Esophagus muscularis mucosa (tissue), 4 donors: Measurements from ENCODE around the gene RWDD1. TPM values are rescaled to one million over a fixed set of nuclear protein-coding genes. Genes with fewer than 3 reads are reported as not detected.
A peak's percentile ranks its signal among the peaks of the same experiment; 100 is the strongest.

Source experiments
- DNase-seq: peaks from one replicate; pipeline ENCODE4 v3.0.0-alpha.2; 2017; ENCODE audit errors: extremely low spot score
- H3K27ac ChIP-seq, 4 donors: fragments of 200-600 bp; sonication (generic); replicated peaks in 1 of 4; 1 replicate in 3 of 4; 2 replicates in 1 of 4; pipeline ENCODE4 v1.5.1; 2016 to 2019; ENCODE audit warnings: mild to moderate bottlenecking in 1 of 4
- H3K27me3 ChIP-seq, 4 donors: fragments of 200-600 bp; sonication (generic); one replicate each; pipeline versions ENCODE4 v1.5.1 to v1.6.0; 2016 to 2019
- H3K36me3 ChIP-seq, 4 donors: fragments of 200-600 bp; sonication (generic); one replicate each; pipeline ENCODE4 v1.5.1; 2016 to 2019
- H3K4me1 ChIP-seq, 4 donors: fragments of 200-600 bp; sonication (generic); one replicate each; pipeline ENCODE4 v1.5.1; 2016 to 2019
- H3K4me3 ChIP-seq, 4 donors: fragments of 200-600 bp; sonication (generic); 1 replicate in 2 of 4; 2 replicates in 2 of 4; pipeline ENCODE4 v1.5.1; 2016 to 2019; ENCODE audit warnings: mild to moderate bottlenecking in 4 of 4, moderate library complexity in 1 of 4
- H3K9me3 ChIP-seq, 4 donors: fragments of 200-600 bp; sonication (generic); 1 replicate in 3 of 4; 2 replicates in 1 of 4; pipeline ENCODE4 v1.5.1; 2016 to 2019
- CTCF ChIP-seq, 3 experiments: fragments of 200-600 bp in 2 of 3; fragments of 450-650 bp in 1 of 3; sonication (generic) in 2 of 3; IDR thresholded peaks; one replicate each; pipeline ENCODE4 v1.5.1; 2017 to 2019; ENCODE audit warnings: antibody characterized with exemption in 3 of 3, mild to moderate bottlenecking in 2 of 3, moderate library complexity in 1 of 3
- EP300 ChIP-seq: sonication (generic); formaldehyde crosslinking; IDR thresholded peaks from one replicate; pipeline ENCODE4 v1.6.1; 2017; ENCODE audit warnings: antibody characterized with exemption
- POLR2A ChIP-seq: fragments of 450-650 bp; IDR thresholded peaks from one replicate; pipeline ENCODE4 v1.6.1; 2017; ENCODE audit warnings: antibody characterized with exemption, moderate library complexity, mild to moderate bottlenecking, low read depth
- POLR2AphosphoS5 ChIP-seq, 2 donors: sonication (generic); formaldehyde crosslinking; IDR thresholded peaks; one replicate each; pipeline ENCODE4 v1.6.1; 2017; ENCODE audit warnings: antibody characterized with exemption in 2 of 2
- WGBS: methylation state at CpG from one replicate; pipeline ENCODE4 v1.1.5; 2018; 5-methylcytosine and 5-hydroxymethylcytosine counted together
- intact Hi-C: fragments of 100-400 bp; cut with DNase I; formaldehyde crosslinking; loops from one replicate; pipeline ENCODE4 v1.15.1; 2023
- total RNA-seq, 4 donors: library from RNA; depleted of rRNA; stranded (reverse); fragments of >200 nt; gene quantifications; one replicate each; pipeline versions ENCODE4 v1.1.0 to v1.2.1, GENCODE V29; 2016

Gene RWDD1
- total RNA-seq, 4 donors from 2014 or later: 44.1 to 76.4 (median 53.3) TPM

- no peaks in the 10 kb centered on the region for H3K9me3 ChIP-seq
- no peak for DNase-seq
- peaks cover 0 to 24% (median 9%) of the 10 kb centered on the region in 4 donors for H3K4me1 ChIP-seq
- intact Hi-C loops: loop anchor here (10.0 kb wide), 1 partner anchor 279 kb away; no protein-coding TSS in a partner anchor
- TF ChIP-seq CTCF (IDR thresholded peaks at IDR 0.05): no peak
- TF ChIP-seq POLR2A: no peak
- no peak for TF ChIP-seq EP300
- no peak for TF ChIP-seq POLR2AphosphoS5 (IDR thresholded peaks at IDR 0.05)
- H3K27me3 ChIP-seq: no peaks in the 10 kb centered on the region
- no peaks in the 10 kb centered on the region for H3K36me3 ChIP-seq
- no peak overlapping the region for H3K27ac ChIP-seq
- no peak overlapping the region for H3K4me3 ChIP-seq
- WGBS: 92% methylated on average over 9 of the region's 9 CpGs
Measured at GRCh38 chr6:116563830-116564229, 7.5 kb upstream of the RWDD1 start.

- Histone ChIP-seq H3K4me1 (peaks cover 0 to 24% (median 10%) of the 10 kb centered on the region in 4 donors), H3K36me3 (no peaks in the 10 kb centered on the region), H3K9me3 (no peaks in the 10 kb centered on the region), H3K27ac (no peak overlapping the region), H3K4me3 (no peak overlapping the region), H3K27me3 (no peaks in the 10 kb centered on the region)
- intact Hi-C loops: loop anchor here (10.0 kb wide), 1 partner anchor 280 kb away; no protein-coding TSS in a partner anchor
- TF ChIP-seq POLR2AphosphoS5 (IDR thresholded peaks at IDR 0.05): no peak
- TF ChIP-seq POLR2A: no peak
- no peak for DNase-seq
- 75% methylated on average over 7 of the region's 7 CpGs for WGBS
Measured at GRCh38 chr6:116564311-116564710, 7.0 kb upstream of the RWDD1 start.

GRCh38 chr6:116564921-116565872 is 6.1 kb upstream of the RWDD1 start:
- intact Hi-C loops: loop anchor here (10.0 kb wide), 1 partner anchor 280 kb away; no protein-coding TSS in a partner anchor
- no peaks in the 10 kb centered on the region for H3K9me3 ChIP-seq
- WGBS: 91% methylated on average over 9 of the region's 42 CpGs
- DNase-seq: no peak
- H3K36me3 ChIP-seq: no peaks in the 10 kb centered on the region
- H3K4me3 ChIP-seq: peak overlapping the region; percentile 40 to 46 (median 46)
- no peak for TF ChIP-seq CTCF (IDR thresholded peaks at IDR 0.05)
- no peak for TF ChIP-seq POLR2A
- TF ChIP-seq EP300: no peak
- TF ChIP-seq POLR2AphosphoS5 (IDR thresholded peaks at IDR 0.05): no peak
- H3K4me1 ChIP-seq: peaks cover 5 to 30% (median 16%) of the 10 kb centered on the region in 4 donors
- no peak overlapping the region for H3K27ac ChIP-seq
- H3K27me3 ChIP-seq: no peaks in the 10 kb centered on the region

- no peak for DNase-seq
- Histone ChIP-seq H3K9me3 (no peaks in the 10 kb centered on the region), H3K27me3 (no peaks in the 10 kb centered on the region), H3K4me3 (no peak overlapping the region), H3K27ac (no peak overlapping the region), H3K4me1 (peaks cover 14 to 41% (median 32%) of the 10 kb centered on the region in 4 donors), H3K36me3 (no peaks in the 10 kb centered on the region)
- intact Hi-C loops: loop anchor here (10.0 kb wide), 1 partner anchor 283 kb away; no protein-coding TSS in a partner anchor
- no peak for TF ChIP-seq CTCF (IDR thresholded peaks at IDR 0.05)
- no peak for TF ChIP-seq POLR2A
- no peak for TF ChIP-seq EP300
- TF ChIP-seq POLR2AphosphoS5 (IDR thresholded peaks at IDR 0.05): no peak
Measured at GRCh38 chr6:116568111-116568510, 3.2 kb upstream of the RWDD1 start.
